Spleen (tissue), 13 donors: Measurements from ENCODE around the gene USP17L28. TPM values are rescaled to one million over a fixed set of nuclear protein-coding genes. Genes with fewer than 3 reads are reported as not detected.
"Not testable (repeated sequence)": the region's sequence is repeated elsewhere in the genome, so short reads cannot be mapped to it uniquely, and the experiment has no call there.

Experiments used
- DNase-seq: peaks from one replicate; pipeline ENCODE4 v3.0.0-alpha.2; 2020
- H3K27ac ChIP-seq, 8 donors: fragments of 200-600 bp; sonication (generic) in 7 of 8; 1 replicate in 4 of 8; 2 replicates in 4 of 8; pipeline versions ENCODE4 v1.5.0 to v1.8.0; 2016 to 2021; ENCODE audit warnings: inconsistent platforms in 4 of 8, mild to moderate bottlenecking in 4 of 8, moderate library complexity in 1 of 8
- H3K27me3 ChIP-seq, 7 donors: fragments of 200-600 bp; sonication (generic) in 6 of 7; replicated peaks in 1 of 7; 1 replicate in 4 of 7; 2 replicates in 3 of 7; pipeline versions ENCODE4 v1.5.0 to v1.8.0; 2016 to 2021; ENCODE audit warnings: inconsistent platforms in 3 of 7, mild to moderate bottlenecking in 1 of 7
- H3K36me3 ChIP-seq, 6 donors: fragments of 200-600 bp; sonication (generic) in 5 of 6; 1 replicate in 4 of 6; 2 replicates in 2 of 6; pipeline versions ENCODE4 v1.5.0 to v1.8.0; 2016 to 2021; ENCODE audit warnings: inconsistent platforms in 2 of 6
- H3K4me1 ChIP-seq, 6 donors: fragments of 200-600 bp; sonication (generic) in 5 of 6; 1 replicate in 3 of 6; 2 replicates in 3 of 6; pipeline versions ENCODE4 v1.5.0 to v1.8.0; 2016 to 2021; ENCODE audit warnings: inconsistent platforms in 3 of 6
- H3K4me3 ChIP-seq, 8 donors: fragments of 200-600 bp; sonication (generic) in 7 of 8; 1 replicate in 4 of 8; 2 replicates in 4 of 8; pipeline versions ENCODE4 v1.5.0 to v1.8.0; 2016 to 2021; ENCODE audit warnings: inconsistent platforms in 4 of 8, mild to moderate bottlenecking in 4 of 8, moderate library complexity in 2 of 8
- H3K9me3 ChIP-seq, 8 donors: fragments of 200-600 bp; sonication (generic) in 7 of 8; 1 replicate in 4 of 8; 2 replicates in 4 of 8; pipeline versions ENCODE4 v1.5.0 to v1.8.0; 2016 to 2021; ENCODE audit warnings: inconsistent platforms in 4 of 8
- WGBS, 5 donors: extraction: QIAGEN DNeasy Blood & Tissue Kit in 3 of 5; methylation state at CpG; one replicate each; pipeline versions ENCODE4 v1.1.5 to v1.1.7; 2013 to 2018; 5-methylcytosine and 5-hydroxymethylcytosine counted together
- intact Hi-C: fragments of 100-400 bp; cut with DNase I; formaldehyde crosslinking; loops from one replicate; pipeline ENCODE4 v1.15.0; 2023; ENCODE audit warnings: low total_unique reads
- long read RNA-seq, 2 donors: transcript quantifications; one replicate each; lab custom pipeline, GENCODE V29; 2026
- polyA plus RNA-seq, 3 donors: library from polyadenylated mRNA; stranded (reverse); fragments of 200-250 nt; gene quantifications; one replicate each; pipeline ENCODE4 v1.2.1, GENCODE V29; 2013
- total RNA-seq, 7 donors: library from RNA; depleted of rRNA in 3 of 7; stranded (reverse); fragments of >200 nt in 3 of 7; fragmentation: NEBNext Ultra II Directional in 4 of 7; extraction: Animal tissue kit (Norgen Biotek cat#: 25700) in 4 of 7; gene quantifications; one replicate each; pipeline versions ENCODE4 v1.1.0 to v1.2.1, GENCODE V29; 2016 to 2021
- donor health status: healthy with polysubstance abuse.
- donor health status: DM: no; HTN: no; CAD: no; lungs with moderate emphysema.
- donor health status: DM: no; HTN: no; CAD: no.
- donor health status: Bipolar disorder and iron deficiency.
- donor health status: healthy.
- donor health status: DM: no; HTN: no; CAD: no.
- donor health status: DM: yes; HTN: yes; CAD: no.

Gene USP17L28, protein sequence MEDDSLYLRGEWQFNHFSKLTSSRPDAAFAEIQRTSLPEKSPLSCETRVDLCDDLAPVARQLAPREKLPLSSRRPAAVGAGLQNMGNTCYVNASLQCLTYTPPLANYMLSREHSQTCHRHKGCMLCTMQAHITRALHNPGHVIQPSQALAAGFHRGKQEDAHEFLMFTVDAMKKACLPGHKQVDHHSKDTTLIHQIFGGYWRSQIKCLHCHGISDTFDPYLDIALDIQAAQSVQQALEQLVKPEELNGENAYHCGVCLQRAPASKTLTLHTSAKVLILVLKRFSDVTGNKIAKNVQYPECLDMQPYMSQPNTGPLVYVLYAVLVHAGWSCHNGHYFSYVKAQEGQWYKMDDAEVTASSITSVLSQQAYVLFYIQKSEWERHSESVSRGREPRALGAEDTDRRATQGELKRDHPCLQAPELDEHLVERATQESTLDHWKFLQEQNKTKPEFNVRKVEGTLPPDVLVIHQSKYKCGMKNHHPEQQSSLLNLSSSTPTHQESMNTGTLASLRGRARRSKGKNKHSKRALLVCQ
- total RNA-seq, result not detected
- polyA plus RNA-seq, result not detected
- long read RNA-seq, donor 1, result 0 reads
- long read RNA-seq, donor 2, result 0 reads

DNA sequence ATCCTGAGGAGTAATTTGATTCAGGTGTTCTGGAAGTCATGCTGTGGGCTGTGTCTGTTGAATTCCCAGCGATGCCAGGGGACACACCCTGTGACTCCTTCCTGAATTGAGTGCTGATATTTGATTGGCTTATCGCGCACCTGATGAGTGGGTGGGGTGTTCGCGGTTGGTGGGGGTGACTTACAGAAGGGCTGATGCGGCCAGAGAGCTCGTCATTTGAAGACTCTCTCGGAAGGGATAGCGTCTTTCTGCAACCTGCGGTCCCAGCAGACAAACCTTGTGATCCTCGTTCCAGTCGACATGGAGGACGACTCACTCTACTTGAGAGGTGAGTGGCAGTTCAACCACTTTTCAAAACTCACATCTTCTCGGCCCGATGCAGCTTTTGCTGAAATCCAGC, at the start of gene USP17L28:
USP17L28 (plus strand) TSS at position 301 of the 400 bp plus-strand sequence; CDS start at position 301, 0 bp downstream.
- H3K4me1 ChIP-seq, H3K4me3 ChIP-seq, H3K27ac ChIP-seq, H3K27me3 ChIP-seq, H3K36me3 ChIP-seq, intact Hi-C loops, DNase-seq, H3K9me3 ChIP-seq: not testable (repeated sequence)
- WGBS, 5 donors, result no CpG with 5 or more reads among the region's 15 CpGs

DNA sequence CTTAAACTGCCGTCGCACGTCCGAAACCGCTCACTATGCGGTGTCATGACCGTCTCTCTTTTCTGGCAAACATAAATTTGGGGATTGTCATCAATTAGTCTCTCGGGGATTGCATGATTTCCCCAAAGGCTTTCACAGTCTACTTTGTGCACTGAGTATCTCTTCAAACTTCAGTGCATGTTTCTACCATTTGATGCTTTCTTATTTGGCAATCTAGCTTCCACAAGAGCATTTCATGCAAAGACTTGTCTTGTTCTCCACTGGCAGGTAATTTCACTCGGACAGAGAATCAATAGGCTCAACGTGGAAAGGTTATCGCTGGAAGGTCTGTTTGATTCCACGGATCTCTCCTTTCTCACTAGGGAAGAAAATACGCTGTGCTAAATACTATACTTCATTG, 24.5 kb upstream of the USP17L28 start:
- 84 to 94% (median 87%) methylated on average over 1 to 6 of the region's 13 CpGs for WGBS, 5 donors
- H3K4me1 ChIP-seq, H3K4me3 ChIP-seq, DNase-seq, H3K9me3 ChIP-seq, intact Hi-C loops, H3K36me3 ChIP-seq, H3K27me3 ChIP-seq, H3K27ac ChIP-seq: not testable (repeated sequence)

DNA sequence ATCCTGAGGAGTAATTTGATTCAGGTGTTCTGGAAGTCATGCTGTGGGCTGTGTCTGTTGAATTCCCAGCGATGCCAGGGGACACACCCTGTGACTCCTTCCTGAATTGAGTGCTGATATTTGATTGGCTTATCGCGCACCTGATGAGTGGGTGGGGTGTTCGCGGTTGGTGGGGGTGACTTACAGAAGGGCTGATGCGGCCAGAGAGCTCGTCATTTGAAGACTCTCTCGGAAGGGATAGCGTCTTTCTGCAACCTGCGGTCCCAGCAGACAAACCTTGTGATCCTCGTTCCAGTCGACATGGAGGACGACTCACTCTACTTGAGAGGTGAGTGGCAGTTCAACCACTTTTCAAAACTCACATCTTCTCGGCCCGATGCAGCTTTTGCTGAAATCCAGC, 23.8 kb upstream of the USP17L28 start, which contains the start of gene USP17L24:
USP17L24 (plus strand) TSS at position 301 of the 400 bp plus-strand sequence; CDS start at position 301, 0 bp downstream.
- intact Hi-C loops, DNase-seq, H3K27me3 ChIP-seq, H3K4me1 ChIP-seq, H3K4me3 ChIP-seq, H3K36me3 ChIP-seq, H3K27ac ChIP-seq, H3K9me3 ChIP-seq: not testable (repeated sequence)
- WGBS, 5 donors, result no CpG with 5 or more reads among the region's 15 CpGs

DNA sequence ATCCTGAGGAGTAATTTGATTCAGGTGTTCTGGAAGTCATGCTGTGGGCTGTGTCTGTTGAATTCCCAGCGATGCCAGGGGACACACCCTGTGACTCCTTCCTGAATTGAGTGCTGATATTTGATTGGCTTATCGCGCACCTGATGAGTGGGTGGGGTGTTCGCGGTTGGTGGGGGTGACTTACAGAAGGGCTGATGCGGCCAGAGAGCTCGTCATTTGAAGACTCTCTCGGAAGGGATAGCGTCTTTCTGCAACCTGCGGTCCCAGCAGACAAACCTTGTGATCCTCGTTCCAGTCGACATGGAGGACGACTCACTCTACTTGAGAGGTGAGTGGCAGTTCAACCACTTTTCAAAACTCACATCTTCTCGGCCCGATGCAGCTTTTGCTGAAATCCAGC, 19.1 kb upstream of the USP17L28 start, which contains the start of gene USP17L25:
USP17L25 (plus strand) TSS at position 301 of the 400 bp plus-strand sequence; CDS start at position 301, 0 bp downstream.
- H3K36me3 ChIP-seq, H3K9me3 ChIP-seq, DNase-seq, H3K27me3 ChIP-seq, H3K4me3 ChIP-seq, intact Hi-C loops, H3K4me1 ChIP-seq, H3K27ac ChIP-seq: not testable (repeated sequence)
- WGBS, 5 donors, result no CpG with 5 or more reads among the region's 15 CpGs

DNA sequence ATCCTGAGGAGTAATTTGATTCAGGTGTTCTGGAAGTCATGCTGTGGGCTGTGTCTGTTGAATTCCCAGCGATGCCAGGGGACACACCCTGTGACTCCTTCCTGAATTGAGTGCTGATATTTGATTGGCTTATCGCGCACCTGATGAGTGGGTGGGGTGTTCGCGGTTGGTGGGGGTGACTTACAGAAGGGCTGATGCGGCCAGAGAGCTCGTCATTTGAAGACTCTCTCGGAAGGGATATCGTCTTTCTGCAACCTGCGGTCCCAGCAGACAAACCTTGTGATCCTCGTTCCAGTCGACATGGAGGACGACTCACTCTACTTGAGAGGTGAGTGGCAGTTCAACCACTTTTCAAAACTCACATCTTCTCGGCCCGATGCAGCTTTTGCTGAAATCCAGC, 14.3 kb upstream of the USP17L28 start, which contains the start of gene USP17L26:
USP17L26 (plus strand) TSS at position 301 of the 400 bp plus-strand sequence; CDS start at position 301, 0 bp downstream.
- WGBS, 5 donors, result 84% methylated on average over 9 of the region's 15 CpGs; no CpG with 5 or more reads in 4 of the 5 donors
- H3K27ac ChIP-seq, H3K9me3 ChIP-seq, DNase-seq, H3K4me3 ChIP-seq, H3K4me1 ChIP-seq, H3K27me3 ChIP-seq, H3K36me3 ChIP-seq, intact Hi-C loops: not testable (repeated sequence)

DNA sequence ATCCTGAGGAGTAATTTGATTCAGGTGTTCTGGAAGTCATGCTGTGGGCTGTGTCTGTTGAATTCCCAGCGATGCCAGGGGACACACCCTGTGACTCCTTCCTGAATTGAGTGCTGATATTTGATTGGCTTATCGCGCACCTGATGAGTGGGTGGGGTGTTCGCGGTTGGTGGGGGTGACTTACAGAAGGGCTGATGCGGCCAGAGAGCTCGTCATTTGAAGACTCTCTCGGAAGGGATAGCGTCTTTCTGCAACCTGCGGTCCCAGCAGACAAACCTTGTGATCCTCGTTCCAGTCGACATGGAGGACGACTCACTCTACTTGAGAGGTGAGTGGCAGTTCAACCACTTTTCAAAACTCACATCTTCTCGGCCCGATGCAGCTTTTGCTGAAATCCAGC, 9.6 kb upstream of the USP17L28 start, which contains the start of gene USP17L5:
USP17L5 (plus strand) TSS at position 301 of the 400 bp plus-strand sequence; CDS start at position 301, 0 bp downstream.
- H3K4me3 ChIP-seq, H3K36me3 ChIP-seq, DNase-seq, H3K9me3 ChIP-seq, H3K27me3 ChIP-seq, H3K27ac ChIP-seq, H3K4me1 ChIP-seq, intact Hi-C loops: not testable (repeated sequence)
- WGBS, 5 donors, result no CpG with 5 or more reads among the region's 15 CpGs

DNA sequence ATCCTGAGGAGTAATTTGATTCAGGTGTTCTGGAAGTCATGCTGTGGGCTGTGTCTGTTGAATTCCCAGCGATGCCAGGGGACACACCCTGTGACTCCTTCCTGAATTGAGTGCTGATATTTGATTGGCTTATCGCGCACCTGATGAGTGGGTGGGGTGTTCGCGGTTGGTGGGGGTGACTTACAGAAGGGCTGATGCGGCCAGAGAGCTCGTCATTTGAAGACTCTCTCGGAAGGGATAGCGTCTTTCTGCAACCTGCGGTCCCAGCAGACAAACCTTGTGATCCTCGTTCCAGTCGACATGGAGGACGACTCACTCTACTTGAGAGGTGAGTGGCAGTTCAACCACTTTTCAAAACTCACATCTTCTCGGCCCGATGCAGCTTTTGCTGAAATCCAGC, 4.8 kb upstream of the USP17L28 start, which contains the start of gene USP17L27:
USP17L27 (plus strand) TSS at position 301 of the 400 bp plus-strand sequence; CDS start at position 301, 0 bp downstream.
- H3K4me3 ChIP-seq, intact Hi-C loops, H3K27ac ChIP-seq, DNase-seq, H3K27me3 ChIP-seq, H3K9me3 ChIP-seq, H3K4me1 ChIP-seq, H3K36me3 ChIP-seq: not testable (repeated sequence)
- no CpG with 5 or more reads among the region's 15 CpGs for WGBS, 5 donors

DNA sequence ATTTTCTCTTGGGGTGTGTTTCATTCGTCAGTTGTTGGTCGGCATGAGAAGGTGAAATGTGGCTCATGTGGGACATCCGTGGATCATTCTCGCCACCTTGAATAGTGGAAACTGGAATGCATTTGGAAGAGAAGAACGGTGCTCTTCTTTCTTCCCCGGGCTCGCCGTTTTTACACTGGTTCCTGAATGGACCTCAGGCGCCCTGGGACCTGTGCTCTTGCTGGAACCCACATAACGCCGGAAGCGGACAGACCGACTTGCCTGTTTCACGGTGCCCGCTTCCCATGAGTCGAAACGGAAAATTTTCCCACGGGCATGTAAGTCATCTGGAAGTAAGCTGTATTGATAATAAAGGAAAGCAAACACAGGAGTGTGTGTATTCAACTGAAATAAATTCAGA, 2.2 kb downstream of the USP17L28 start:
- H3K4me3 ChIP-seq, H3K4me1 ChIP-seq, H3K27me3 ChIP-seq, DNase-seq, H3K9me3 ChIP-seq, intact Hi-C loops, H3K27ac ChIP-seq, H3K36me3 ChIP-seq: not testable (repeated sequence)
- 94 to 97% methylated on average over 13 of the region's 18 CpGs; no CpG with 5 or more reads in 3 of the 5 donors for WGBS, 5 donors

DNA sequence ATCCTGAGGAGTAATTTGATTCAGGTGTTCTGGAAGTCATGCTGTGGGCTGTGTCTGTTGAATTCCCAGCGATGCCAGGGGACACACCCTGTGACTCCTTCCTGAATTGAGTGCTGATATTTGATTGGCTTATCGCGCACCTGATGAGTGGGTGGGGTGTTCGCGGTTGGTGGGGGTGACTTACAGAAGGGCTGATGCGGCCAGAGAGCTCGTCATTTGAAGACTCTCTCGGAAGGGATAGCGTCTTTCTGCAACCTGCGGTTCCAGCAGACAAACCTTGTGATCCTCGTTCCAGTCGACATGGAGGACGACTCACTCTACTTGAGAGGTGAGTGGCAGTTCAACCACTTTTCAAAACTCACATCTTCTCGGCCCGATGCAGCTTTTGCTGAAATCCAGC, 4.6 kb downstream of the USP17L28 start, which contains the start of gene USP17L29:
USP17L29 (plus strand) TSS at position 301 of the 400 bp plus-strand sequence; CDS start at position 301, 0 bp downstream.
- H3K27ac ChIP-seq, intact Hi-C loops, H3K4me3 ChIP-seq, H3K9me3 ChIP-seq, DNase-seq, H3K4me1 ChIP-seq, H3K36me3 ChIP-seq, H3K27me3 ChIP-seq: not testable (repeated sequence)
- WGBS, 5 donors, result no CpG with 5 or more reads among the region's 15 CpGs

DNA sequence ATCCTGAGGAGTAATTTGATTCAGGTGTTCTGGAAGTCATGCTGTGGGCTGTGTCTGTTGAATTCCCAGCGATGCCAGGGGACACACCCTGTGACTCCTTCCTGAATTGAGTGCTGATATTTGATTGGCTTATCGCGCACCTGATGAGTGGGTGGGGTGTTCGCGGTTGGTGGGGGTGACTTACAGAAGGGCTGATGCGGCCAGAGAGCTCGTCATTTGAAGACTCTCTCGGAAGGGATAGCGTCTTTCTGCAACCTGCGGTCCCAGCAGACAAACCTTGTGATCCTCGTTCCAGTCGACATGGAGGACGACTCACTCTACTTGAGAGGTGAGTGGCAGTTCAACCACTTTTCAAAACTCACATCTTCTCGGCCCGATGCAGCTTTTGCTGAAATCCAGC, 14.1 kb downstream of the USP17L28 start, which contains the start of gene USP17L30:
USP17L30 (plus strand) TSS at position 301 of the 400 bp plus-strand sequence; CDS start at position 301, 0 bp downstream.
- H3K9me3 ChIP-seq, H3K4me1 ChIP-seq, intact Hi-C loops, H3K27ac ChIP-seq, H3K4me3 ChIP-seq, H3K36me3 ChIP-seq, H3K27me3 ChIP-seq, DNase-seq: not testable (repeated sequence)
- no CpG with 5 or more reads among the region's 15 CpGs for WGBS, 5 donors

DNA sequence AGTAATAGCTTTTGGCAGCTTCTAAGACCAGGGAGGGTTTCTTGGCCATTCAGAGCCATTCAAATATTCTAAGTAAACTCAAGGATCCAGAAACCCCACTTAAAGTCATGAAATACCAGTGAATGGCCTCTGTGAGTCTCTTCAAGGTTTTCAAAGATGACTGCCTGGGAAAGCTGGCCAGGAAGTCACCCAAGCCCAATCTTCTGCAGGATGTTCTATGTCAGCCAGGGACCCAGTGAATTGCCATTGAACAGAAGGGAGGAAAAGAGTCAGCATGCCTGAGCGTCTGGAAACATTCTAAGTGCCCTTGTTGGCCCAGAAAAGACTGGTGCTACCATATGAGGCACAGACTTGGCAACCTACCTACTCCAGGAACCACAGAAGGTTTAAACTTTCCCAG, 31.2 kb downstream of the USP17L28 start:
- intact Hi-C loops, H3K4me1 ChIP-seq, H3K36me3 ChIP-seq, H3K4me3 ChIP-seq, H3K27me3 ChIP-seq, DNase-seq, H3K27ac ChIP-seq, H3K9me3 ChIP-seq: not testable (repeated sequence)
- 13 to 71% (median 42%) methylated on average over 1 of the region's 1 CpG for WGBS, 5 donors
